ENCODE results near the gene ZNF385D.

DNA sequence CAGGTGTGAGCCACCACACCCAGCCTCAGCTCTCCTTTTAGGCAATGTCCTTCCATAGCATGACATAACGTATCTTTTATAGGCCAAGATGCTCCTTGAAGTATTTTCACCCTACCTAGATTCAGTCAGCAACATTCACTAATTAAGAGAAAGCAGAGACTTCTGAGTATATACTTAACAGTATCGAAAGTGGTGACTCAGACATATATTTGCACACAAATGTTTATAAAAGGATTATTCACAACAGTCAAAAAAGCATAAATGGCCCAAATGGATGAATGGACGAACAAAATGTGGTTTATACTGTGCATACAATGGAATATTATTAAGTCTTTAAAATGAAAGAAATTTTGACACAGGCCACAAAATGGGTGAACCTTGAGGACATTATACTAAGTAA, 108.6 kb downstream of the ZNF385D start:
- TF ChIP-seq, protein P1, sequence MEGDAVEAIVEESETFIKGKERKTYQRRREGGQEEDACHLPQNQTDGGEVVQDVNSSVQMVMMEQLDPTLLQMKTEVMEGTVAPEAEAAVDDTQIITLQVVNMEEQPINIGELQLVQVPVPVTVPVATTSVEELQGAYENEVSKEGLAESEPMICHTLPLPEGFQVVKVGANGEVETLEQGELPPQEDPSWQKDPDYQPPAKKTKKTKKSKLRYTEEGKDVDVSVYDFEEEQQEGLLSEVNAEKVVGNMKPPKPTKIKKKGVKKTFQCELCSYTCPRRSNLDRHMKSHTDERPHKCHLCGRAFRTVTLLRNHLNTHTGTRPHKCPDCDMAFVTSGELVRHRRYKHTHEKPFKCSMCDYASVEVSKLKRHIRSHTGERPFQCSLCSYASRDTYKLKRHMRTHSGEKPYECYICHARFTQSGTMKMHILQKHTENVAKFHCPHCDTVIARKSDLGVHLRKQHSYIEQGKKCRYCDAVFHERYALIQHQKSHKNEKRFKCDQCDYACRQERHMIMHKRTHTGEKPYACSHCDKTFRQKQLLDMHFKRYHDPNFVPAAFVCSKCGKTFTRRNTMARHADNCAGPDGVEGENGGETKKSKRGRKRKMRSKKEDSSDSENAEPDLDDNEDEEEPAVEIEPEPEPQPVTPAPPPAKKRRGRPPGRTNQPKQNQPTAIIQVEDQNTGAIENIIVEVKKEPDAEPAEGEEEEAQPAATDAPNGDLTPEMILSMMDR (conservative IDR thresholded peaks at IDR 0.05; ENCODE audit: low read depth, low read length): no peak
- TF ChIP-seq EZH2 (IDR thresholded peaks at IDR 0.05; ENCODE audit: low read length, unreplicated experiment) (no peak), EZH2phosphoT487 (IDR thresholded peaks at IDR 0.05; ENCODE audit: borderline replicate concordance, low read length) (no peak)

Measured in PC-3 (cell line).